Sigmoid colon (tissue), 4 donors: ENCODE data around the gene MX2.

ENCODE experiments used
- EP300 ChIP-seq, 4 donors: sonication (generic); formaldehyde crosslinking; IDR thresholded peaks; one replicate each; pipeline ENCODE4 v1.6.1; 2017; ENCODE audit warnings: antibody characterized with exemption in 4 of 4
- POLR2A ChIP-seq, 2 donors: fragments of 450-650 bp; IDR thresholded peaks; one replicate each; pipeline ENCODE4 v1.6.1; 2016; ENCODE audit warnings: antibody characterized with exemption in 2 of 2, mild to moderate bottlenecking in 2 of 2, moderate library complexity in 2 of 2
- POLR2AphosphoS5 ChIP-seq, 4 donors: sonication (generic); formaldehyde crosslinking; IDR thresholded peaks; one replicate each; pipeline ENCODE4 v1.6.1; 2017; ENCODE audit warnings: antibody characterized with exemption in 4 of 4
- TF ChIP-seq, protein P1 (sequence below), 4 experiments: fragments of 450-650 bp in 3 of 4; fragments of 200-600 bp in 1 of 4; IDR thresholded peaks; one replicate each; pipeline ENCODE4 v1.5.1; 2016 to 2019; ENCODE audit warnings: antibody characterized with exemption in 4 of 4, mild to moderate bottlenecking in 3 of 4, moderate library complexity in 2 of 4

DNA sequence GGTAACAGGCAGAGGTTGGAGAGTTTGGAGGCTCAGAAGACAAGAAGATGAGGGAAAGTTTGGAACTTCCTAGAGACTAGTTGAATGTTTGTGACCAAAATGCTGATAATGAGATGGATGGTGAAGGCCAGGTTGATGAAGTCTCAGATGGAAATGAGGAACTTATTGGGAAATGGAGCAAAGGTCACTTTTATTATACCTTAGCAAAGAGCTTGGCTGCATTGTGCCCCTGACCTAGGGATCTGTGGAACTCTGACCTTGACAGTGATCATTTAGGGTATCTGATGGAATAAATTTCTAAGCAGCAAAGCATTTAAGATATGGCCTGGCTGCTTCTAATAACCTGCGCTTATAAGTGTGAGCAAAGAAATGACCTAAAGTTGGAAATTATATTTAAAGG, 28.1 kb upstream of the MX2 start:
- TF ChIP-seq, protein P1, sequence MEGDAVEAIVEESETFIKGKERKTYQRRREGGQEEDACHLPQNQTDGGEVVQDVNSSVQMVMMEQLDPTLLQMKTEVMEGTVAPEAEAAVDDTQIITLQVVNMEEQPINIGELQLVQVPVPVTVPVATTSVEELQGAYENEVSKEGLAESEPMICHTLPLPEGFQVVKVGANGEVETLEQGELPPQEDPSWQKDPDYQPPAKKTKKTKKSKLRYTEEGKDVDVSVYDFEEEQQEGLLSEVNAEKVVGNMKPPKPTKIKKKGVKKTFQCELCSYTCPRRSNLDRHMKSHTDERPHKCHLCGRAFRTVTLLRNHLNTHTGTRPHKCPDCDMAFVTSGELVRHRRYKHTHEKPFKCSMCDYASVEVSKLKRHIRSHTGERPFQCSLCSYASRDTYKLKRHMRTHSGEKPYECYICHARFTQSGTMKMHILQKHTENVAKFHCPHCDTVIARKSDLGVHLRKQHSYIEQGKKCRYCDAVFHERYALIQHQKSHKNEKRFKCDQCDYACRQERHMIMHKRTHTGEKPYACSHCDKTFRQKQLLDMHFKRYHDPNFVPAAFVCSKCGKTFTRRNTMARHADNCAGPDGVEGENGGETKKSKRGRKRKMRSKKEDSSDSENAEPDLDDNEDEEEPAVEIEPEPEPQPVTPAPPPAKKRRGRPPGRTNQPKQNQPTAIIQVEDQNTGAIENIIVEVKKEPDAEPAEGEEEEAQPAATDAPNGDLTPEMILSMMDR (IDR thresholded peaks at IDR 0.05), result no peak
- TF ChIP-seq POLR2A (IDR thresholded peaks at IDR 0.05) (no peak), EP300 (IDR thresholded peaks at IDR 0.05) (no peak), POLR2AphosphoS5 (IDR thresholded peaks at IDR 0.05) (no peak)
